Stomach (tissue), 9 donors: Measurements from ENCODE around the gene PRAMEF1. TPM values are rescaled to one million over a fixed set of nuclear protein-coding genes. Genes with fewer than 3 reads are reported as not detected.
"Not testable (repeated sequence)": the region's sequence is repeated elsewhere in the genome, so short reads cannot be mapped to it uniquely, and the experiment has no call there.

Source experiments
- DNase-seq, 2 donors: peaks; one replicate each; pipeline versions ENCODE4 v3.0.0 to v3.0.0-alpha.2; 2013 to 2019
- H3K27ac ChIP-seq, 5 donors: fragments of 200-600 bp in 4 of 5; sonication (generic) in 4 of 5; one replicate each; pipeline ENCODE4 v1.5.1; 2013 to 2019; ENCODE audit warnings: mild to moderate bottlenecking in 1 of 5, moderate library complexity in 1 of 5
- H3K27me3 ChIP-seq, 3 donors: fragments of 200-600 bp; sonication (generic); one replicate each; pipeline ENCODE4 v1.5.1; 2017 to 2019; ENCODE audit warnings: mixed run types in 1 of 3
- H3K36me3 ChIP-seq, 4 donors: fragments of 200-600 bp; sonication (generic); 1 replicate in 3 of 4; 2 replicates in 1 of 4; pipeline ENCODE4 v1.5.1; 2016 to 2019
- H3K4me1 ChIP-seq, 4 donors: fragments of 200-600 bp; sonication (generic); one replicate each; pipeline ENCODE4 v1.5.1; 2016 to 2019
- H3K4me3 ChIP-seq, 4 donors: fragments of 200-600 bp; sonication (generic) in 3 of 4; one replicate each; pipeline ENCODE4 v1.5.1; 2016 to 2019; ENCODE audit warnings: mild to moderate bottlenecking in 1 of 4
- H3K9me3 ChIP-seq, 4 donors: fragments of 200-600 bp; sonication (generic); one replicate each; pipeline ENCODE4 v1.5.1; 2016 to 2019
- EP300 ChIP-seq: sonication (generic); formaldehyde crosslinking; IDR thresholded peaks from one replicate; pipeline ENCODE4 v1.6.1; 2017; ENCODE audit warnings: antibody characterized with exemption
- POLR2A ChIP-seq, 4 donors: fragments of 450-650 bp; IDR thresholded peaks; one replicate each; pipeline ENCODE4 v1.6.1; 2016; ENCODE audit warnings: antibody characterized with exemption in 4 of 4, control low read depth in 2 of 4, mild to moderate bottlenecking in 1 of 4, moderate library complexity in 1 of 4
- POLR2AphosphoS5 ChIP-seq, 3 donors: sonication (generic); formaldehyde crosslinking; IDR thresholded peaks; one replicate each; pipeline ENCODE4 v1.6.1; 2016; ENCODE audit warnings: antibody characterized with exemption in 3 of 3
- WGBS, 5 donors: extraction: QIAGEN DNeasy Blood & Tissue Kit in 3 of 5; methylation state at CpG; one replicate each; pipeline versions ENCODE4 v1.1.5 to v1.1.7; 2013 to 2018; 5-methylcytosine and 5-hydroxymethylcytosine counted together
- intact Hi-C: fragments of 100-400 bp; cut with DNase I; formaldehyde crosslinking; loops from one replicate; pipeline ENCODE4 v1.15.1; 2023; ENCODE audit warnings: low total_unique reads
- polyA plus RNA-seq, 3 donors: library from polyadenylated mRNA; stranded (reverse); fragments of 200-250 nt; gene quantifications; one replicate each; pipeline ENCODE4 v1.2.3, GENCODE V29; 2013
- total RNA-seq, 5 donors: library from RNA; depleted of rRNA; stranded (reverse); fragments of >200 nt; gene quantifications; one replicate each; pipeline versions ENCODE4 v1.1.0 to v1.2.3, GENCODE V29; 2014 to 2016
- TF ChIP-seq, protein P1 (sequence below), 7 experiments: fragments of 450-650 bp in 4 of 7; fragments of 200-600 bp in 3 of 7; sonication (generic) in 3 of 7; IDR thresholded peaks; one replicate each; pipeline ENCODE4 v1.5.1; 2016 to 2019; ENCODE audit warnings: antibody characterized with exemption in 7 of 7, control low read depth in 2 of 7, mild to moderate bottlenecking in 1 of 7
- donor health status: healthy with polysubstance abuse.
- donor health status: Bipolar disorder and iron deficiency.
- donor health status: healthy.

The PRAMEF1 gene
- total and polyA plus RNA-seq, 8 donors, result not detected

DNA sequence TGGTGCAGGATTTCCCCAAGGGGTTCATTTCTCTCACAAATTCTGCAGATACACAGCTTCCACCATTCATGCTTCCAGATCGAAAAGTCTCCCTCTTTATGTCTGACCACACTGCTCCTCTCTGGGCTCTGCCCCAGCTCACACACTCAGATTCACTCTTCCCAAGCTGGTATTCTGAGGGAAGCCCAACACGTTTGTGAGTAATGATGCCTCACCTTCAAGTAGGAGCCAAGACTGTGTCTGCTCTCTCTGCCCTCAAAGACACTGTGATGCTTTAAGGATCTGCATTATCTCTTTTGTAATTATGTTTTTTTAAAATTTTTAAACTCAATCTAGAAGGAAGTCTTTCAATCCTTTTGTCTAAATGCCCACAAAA, 20.2 kb downstream of the PRAMEF1 start:
- H3K27me3 ChIP-seq, result peaks cover 0 to 23% (median 3%) of the 10 kb centered on the region in 3 donors
- intact Hi-C loops, result no loop called here
- TF ChIP-seq POLR2AphosphoS5 (IDR thresholded peaks at IDR 0.05), result no peak
- TF ChIP-seq, protein P1, sequence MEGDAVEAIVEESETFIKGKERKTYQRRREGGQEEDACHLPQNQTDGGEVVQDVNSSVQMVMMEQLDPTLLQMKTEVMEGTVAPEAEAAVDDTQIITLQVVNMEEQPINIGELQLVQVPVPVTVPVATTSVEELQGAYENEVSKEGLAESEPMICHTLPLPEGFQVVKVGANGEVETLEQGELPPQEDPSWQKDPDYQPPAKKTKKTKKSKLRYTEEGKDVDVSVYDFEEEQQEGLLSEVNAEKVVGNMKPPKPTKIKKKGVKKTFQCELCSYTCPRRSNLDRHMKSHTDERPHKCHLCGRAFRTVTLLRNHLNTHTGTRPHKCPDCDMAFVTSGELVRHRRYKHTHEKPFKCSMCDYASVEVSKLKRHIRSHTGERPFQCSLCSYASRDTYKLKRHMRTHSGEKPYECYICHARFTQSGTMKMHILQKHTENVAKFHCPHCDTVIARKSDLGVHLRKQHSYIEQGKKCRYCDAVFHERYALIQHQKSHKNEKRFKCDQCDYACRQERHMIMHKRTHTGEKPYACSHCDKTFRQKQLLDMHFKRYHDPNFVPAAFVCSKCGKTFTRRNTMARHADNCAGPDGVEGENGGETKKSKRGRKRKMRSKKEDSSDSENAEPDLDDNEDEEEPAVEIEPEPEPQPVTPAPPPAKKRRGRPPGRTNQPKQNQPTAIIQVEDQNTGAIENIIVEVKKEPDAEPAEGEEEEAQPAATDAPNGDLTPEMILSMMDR (IDR thresholded peaks at IDR 0.05), result no peak
- TF ChIP-seq POLR2A (IDR thresholded peaks at IDR 0.05), result no peak
- TF ChIP-seq EP300, result no peak
- H3K36me3 ChIP-seq, result no peaks in the 10 kb centered on the region
- no peak for DNase-seq
- no peaks in the 10 kb centered on the region for H3K4me1 ChIP-seq
- H3K4me3 ChIP-seq, result no peak overlapping the region
- H3K27ac ChIP-seq, result no peak overlapping the region
- H3K9me3 ChIP-seq, result no peaks in the 10 kb centered on the region
- WGBS, 5 donors, result 47 to 59% (median 53%) methylated on average over 2 of the region's 2 CpGs

GRCh38 chr1:12819061-12819460, 27.9 kb downstream of the PRAMEF1 start:
- H3K27ac ChIP-seq, DNase-seq, H3K4me1 ChIP-seq, H3K36me3 ChIP-seq, intact Hi-C loops, H3K27me3 ChIP-seq, H3K4me3 ChIP-seq, H3K9me3 ChIP-seq: not testable (repeated sequence)
- 17 to 69% (median 58%) methylated on average over 1 to 6 of the region's 6 CpGs for WGBS, 5 donors

DNA sequence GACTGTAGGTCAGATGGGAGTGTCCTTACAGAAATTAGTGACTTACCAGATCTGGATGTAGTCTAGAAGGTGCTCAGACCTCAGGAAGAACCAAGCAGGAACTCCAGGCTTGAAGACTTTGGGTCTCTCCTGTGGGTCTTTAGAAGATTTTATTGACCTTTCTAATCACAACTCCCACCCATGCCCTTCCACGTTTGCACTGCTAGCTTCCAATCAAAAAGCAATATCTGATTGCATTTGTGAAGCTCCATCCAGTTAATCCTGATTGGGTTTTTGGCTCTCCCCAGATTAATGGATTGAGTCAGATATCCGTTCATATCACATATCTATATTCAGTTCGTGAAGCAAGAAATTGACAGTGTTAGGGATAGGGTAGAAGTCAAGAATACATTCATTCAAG, 40.1 kb downstream of the PRAMEF1 start, which contains the start of gene PRAMEF11:
Gene PRAMEF11, minus strand, starts transcription at position 101 of the 400 bp plus-strand sequence. CDS start 2,621 bp downstream, outside the sequence.
- intact Hi-C loops, H3K36me3 ChIP-seq, H3K4me1 ChIP-seq, DNase-seq, H3K9me3 ChIP-seq, H3K27ac ChIP-seq, H3K4me3 ChIP-seq, H3K27me3 ChIP-seq: not testable (repeated sequence)
- 54 to 66% (median 62%) methylated on average over 3 of the region's 3 CpGs for WGBS, 5 donors

GRCh38 chr1:12833251-12833650, 42.1 kb downstream of the PRAMEF1 start:
- H3K27me3 ChIP-seq, intact Hi-C loops, H3K4me1 ChIP-seq, H3K4me3 ChIP-seq, DNase-seq, H3K36me3 ChIP-seq, H3K9me3 ChIP-seq, H3K27ac ChIP-seq: not testable (repeated sequence)
- 42 to 59% (median 53%) methylated on average over 1 to 2 of the region's 2 CpGs for WGBS, 5 donors

Other genes with a start within 250 kb of the PRAMEF1 start
- gene DHRS3, start 173.2 kb upstream of the PRAMEF1 start, total RNA-seq, result 100 to 1,000 TPM in 1 of 5 donors, 10 to 100 TPM in 4; 15.1 to 103 (median 54.2) TPM
- 100 to 1,000 TPM in 1 of 3 donors, 10 to 100 TPM in 2; 50.2 to 102 (median 62.2) TPM for gene DHRS3, start 173.2 kb upstream of the PRAMEF1 start, polyA plus RNA-seq
- not detected for gene AADACL4, start 147.3 kb upstream of the PRAMEF1 start, total RNA-seq
- not detected for gene AADACL4, start 147.3 kb upstream of the PRAMEF1 start, polyA plus RNA-seq
- not detected for gene AADACL3, start 75.3 kb upstream of the PRAMEF1 start, total RNA-seq
- not detected for gene AADACL3, start 75.3 kb upstream of the PRAMEF1 start, polyA plus RNA-seq
- gene CFAP107, start 45.2 kb upstream of the PRAMEF1 start, total RNA-seq, result not detected
- not detected for gene CFAP107, start 45.2 kb upstream of the PRAMEF1 start, polyA plus RNA-seq
- gene PRAMEF12, start 17.7 kb upstream of the PRAMEF1 start, total RNA-seq, result not detected
- gene PRAMEF12, start 17.7 kb upstream of the PRAMEF1 start, polyA plus RNA-seq, result not detected
- gene PRAMEF11, start 40.0 kb downstream of the PRAMEF1 start, total RNA-seq, result not detected
- gene PRAMEF11, start 40.0 kb downstream of the PRAMEF1 start, polyA plus RNA-seq, result not detected
- not detected for gene HNRNPCL1, start 57.3 kb downstream of the PRAMEF1 start, total RNA-seq
- gene HNRNPCL1, start 57.3 kb downstream of the PRAMEF1 start, polyA plus RNA-seq, result not detected
- gene PRAMEF2, start 65.7 kb downstream of the PRAMEF1 start, total RNA-seq, result not detected
- gene PRAMEF2, start 65.7 kb downstream of the PRAMEF1 start, polyA plus RNA-seq, result not detected
- gene PRAMEF4, start 94.8 kb downstream of the PRAMEF1 start, total RNA-seq, result not detected
- not detected for gene PRAMEF4, start 94.8 kb downstream of the PRAMEF1 start, polyA plus RNA-seq
- gene PRAMEF10, start 106.9 kb downstream of the PRAMEF1 start, total RNA-seq, result not detected
- gene PRAMEF10, start 106.9 kb downstream of the PRAMEF1 start, polyA plus RNA-seq, result not detected
- not detected for gene PRAMEF7, start 125.2 kb downstream of the PRAMEF1 start, total RNA-seq
- not detected for gene PRAMEF7, start 125.2 kb downstream of the PRAMEF1 start, polyA plus RNA-seq
- not detected for gene PRAMEF6, start 156.2 kb downstream of the PRAMEF1 start, total RNA-seq
- gene PRAMEF6, start 156.2 kb downstream of the PRAMEF1 start, polyA plus RNA-seq, result not detected